Left lung (tissue), 10 donors: ENCODE measurements around the gene CNTN4. TPM values are rescaled to one million over a fixed set of nuclear protein-coding genes. Genes with fewer than 3 reads are reported as not detected.

Source experiments
- ATAC-seq: fragments of 200-7000 bp; cut with Tn5 transposase; one replicate; pipeline ENCODE4 v1.9.1; 2020; ENCODE audit warnings: moderate library complexity
- DNase-seq, 4 donors: peaks; one replicate each; pipeline ENCODE4 v3.0.0-alpha.2; 2013 to 2020
- H3K27ac ChIP-seq, 2 donors: fragments of 200-600 bp; sonication (generic) in 1 of 2; one replicate each; pipeline versions ENCODE4 v1.5.0 to v1.8.0; 2020 to 2021
- H3K27me3 ChIP-seq, 2 donors: fragments of 200-600 bp; sonication (generic) in 1 of 2; one replicate each; pipeline versions ENCODE4 v1.5.0 to v1.8.0; 2020 to 2021
- H3K36me3 ChIP-seq, 2 donors: fragments of 200-600 bp; sonication (generic) in 1 of 2; one replicate each; pipeline versions ENCODE4 v1.5.0 to v1.8.0; 2020 to 2021
- H3K4me1 ChIP-seq, 2 donors: fragments of 200-600 bp; one replicate each; pipeline ENCODE4 v1.8.0; 2021
- H3K4me3 ChIP-seq, 2 donors: fragments of 200-600 bp; sonication (generic) in 1 of 2; one replicate each; pipeline versions ENCODE4 v1.5.0 to v1.8.0; 2020 to 2021; ENCODE audit warnings: mild to moderate bottlenecking in 1 of 2
- H3K9me3 ChIP-seq, 2 donors: fragments of 200-600 bp; sonication (generic) in 1 of 2; one replicate each; pipeline versions ENCODE4 v1.5.0 to v1.8.0; 2020 to 2021
- CTCF ChIP-seq, 2 donors: fragments of 200-600 bp; sonication (generic) in 1 of 2; IDR thresholded peaks; one replicate each; pipeline versions ENCODE4 v1.5.0 to v1.8.0; 2021; ENCODE audit warnings: antibody characterized with exemption in 2 of 2
- intact Hi-C, 2 donors: fragments of 100-400 bp; cut with DNase I; formaldehyde crosslinking; loops; one replicate each; pipeline versions ENCODE4 v1.11.2 to v1.14.2; 2022
- polyA plus RNA-seq, 6 donors: library from polyadenylated mRNA; unstranded; fragments of 120-200 nt; gene quantifications; one replicate each; pipeline ENCODE4 v1.2.1, GENCODE V29; 2013; ENCODE audit not compliant: insufficient read length in 6 of 6
- total RNA-seq, 2 donors: library from RNA; stranded (reverse); fragmentation: NEBNext Ultra II Directional; extraction: Animal tissue kit (Norgen Biotek cat#: 25700); gene quantifications; one replicate each; pipeline ENCODE4 v1.2.1, GENCODE V29; 2021
- donor health status: DM: no; HTN: yes; CAD: no.
- donor health status: DM: no; HTN: no; CAD: no.

The CNTN4 gene
- total and polyA plus RNA-seq, 8 donors: 5.9 to 10.4 (median 8.2) TPM

GRCh38 chr3:2362122-2362521 lies 263.5 kb downstream of the CNTN4 start:
- TF ChIP-seq CTCF (IDR thresholded peaks at IDR 0.05): no peak
- no peaks in the 10 kb centered on the region for H3K4me1 ChIP-seq
- peak in 1 of 4 donors; percentile 59 for DNase-seq
- no peaks in the 10 kb centered on the region for H3K27me3 ChIP-seq
- intact Hi-C loops: no loop called here
- H3K36me3 ChIP-seq: no peaks in the 10 kb centered on the region
- H3K9me3 ChIP-seq: no peaks in the 10 kb centered on the region
- ATAC-seq: no peak
- no peak overlapping the region for H3K27ac ChIP-seq
- H3K4me3 ChIP-seq: no peak overlapping the region

DNA sequence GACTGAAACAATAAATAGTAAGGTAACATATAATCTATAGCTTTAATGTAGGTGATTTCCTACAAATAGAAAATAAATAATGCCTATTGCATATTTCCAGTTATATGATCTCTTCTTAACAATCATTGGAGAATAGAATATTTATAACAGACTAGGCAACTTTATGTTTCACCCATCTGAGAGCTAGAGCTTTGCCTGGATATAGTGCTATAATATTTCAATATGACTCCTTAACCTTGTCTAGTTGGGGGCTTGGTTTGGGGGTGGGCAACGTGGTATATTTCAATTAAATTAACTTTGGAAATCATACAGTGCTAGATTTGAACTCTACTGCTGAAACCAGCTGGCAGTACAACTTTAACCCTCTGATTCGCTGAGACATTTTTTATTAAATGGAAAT lies 265.2 kb downstream of the CNTN4 start:
- H3K27me3 ChIP-seq: no peaks in the 10 kb centered on the region
- no peaks in the 10 kb centered on the region for H3K9me3 ChIP-seq
- no peak overlapping the region for H3K27ac ChIP-seq
- H3K4me1 ChIP-seq: no peaks in the 10 kb centered on the region
- no peak for ATAC-seq
- DNase-seq: no peak
- no peaks in the 10 kb centered on the region for H3K36me3 ChIP-seq
- no peak for TF ChIP-seq CTCF (IDR thresholded peaks at IDR 0.05)
- H3K4me3 ChIP-seq: no peak overlapping the region
- intact Hi-C loops: no loop called here

- intact Hi-C loops: no loop called here
- H3K4me1 ChIP-seq: no peaks in the 10 kb centered on the region
- TF ChIP-seq CTCF (IDR thresholded peaks at IDR 0.05): no peak
- H3K27ac ChIP-seq: no peak overlapping the region
- no peaks in the 10 kb centered on the region for H3K36me3 ChIP-seq
- no peaks in the 10 kb centered on the region for H3K9me3 ChIP-seq
- no peak overlapping the region for H3K4me3 ChIP-seq
- ATAC-seq: no peak
- no peaks in the 10 kb centered on the region for H3K27me3 ChIP-seq
- no peak for DNase-seq
Observed at GRCh38 chr3:2370317-2370716, 271.7 kb downstream of the CNTN4 start.

GRCh38 chr3:2372306-2372705 lies 273.6 kb downstream of the CNTN4 start:
- Histone ChIP-seq H3K9me3 (no peaks in the 10 kb centered on the region), H3K4me3 (no peak overlapping the region), H3K27ac (no peak overlapping the region), H3K4me1 (no peaks in the 10 kb centered on the region), H3K36me3 (no peaks in the 10 kb centered on the region), H3K27me3 (no peaks in the 10 kb centered on the region)
- DNase-seq (no peak), ATAC-seq (no peak)
- intact Hi-C loops: no loop called here
- no peak for TF ChIP-seq CTCF (IDR thresholded peaks at IDR 0.05)

- H3K27ac ChIP-seq: no peak overlapping the region
- DNase-seq (no peak), ATAC-seq (no peak)
- intact Hi-C loops: no loop called here
- H3K36me3 ChIP-seq: no peaks in the 10 kb centered on the region
- H3K9me3 ChIP-seq: no peaks in the 10 kb centered on the region
- no peak for TF ChIP-seq CTCF (IDR thresholded peaks at IDR 0.05)
- no peaks in the 10 kb centered on the region for H3K4me1 ChIP-seq
- no peaks in the 10 kb centered on the region for H3K27me3 ChIP-seq
- no peak overlapping the region for H3K4me3 ChIP-seq
Observed at GRCh38 chr3:2375376-2375775, 276.7 kb downstream of the CNTN4 start.
